SK-N-DZ (cell line): ENCODE results near the gene GHDC.
"Not testable (repeated sequence)": the region's sequence is repeated elsewhere in the genome, so short reads cannot be mapped to it uniquely, and the experiment has no call there.

Source experiments
- DNase-seq: peaks from one replicate; pipeline ENCODE4 v3.0.0-alpha.2; 2015; ENCODE audit warnings: low spot score

Gene GHDC

DNA sequence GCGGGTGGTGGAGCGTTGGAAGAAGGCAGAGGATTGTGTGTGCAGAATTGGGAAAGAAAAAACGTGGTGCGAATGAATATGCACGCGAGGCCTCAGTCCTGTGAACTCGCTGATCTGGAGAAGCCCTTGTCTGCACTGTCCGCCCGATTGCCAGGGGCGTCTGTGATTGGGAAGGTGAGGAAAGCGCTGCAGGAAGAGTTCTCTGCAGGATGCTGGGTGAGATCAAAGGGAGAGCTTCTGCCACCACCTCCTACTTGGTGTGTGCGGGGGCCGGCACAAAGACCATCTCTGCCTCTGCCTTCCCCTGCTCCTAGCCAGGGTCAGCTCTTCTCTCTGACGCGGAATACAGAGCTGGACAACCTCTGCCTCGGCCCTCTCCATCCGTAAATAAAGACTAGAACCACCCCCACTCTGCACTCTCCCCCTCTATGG, 38.7 kb downstream of the GHDC start:
- no peak for DNase-seq

- no peak for DNase-seq
Observed at GRCh38 chr17:42153919-42154742, 40.2 kb downstream of the GHDC start.

GRCh38 chr17:42146911-42147607, 47.2 kb downstream of the GHDC start:
- DNase-seq, result no peak

DNA sequence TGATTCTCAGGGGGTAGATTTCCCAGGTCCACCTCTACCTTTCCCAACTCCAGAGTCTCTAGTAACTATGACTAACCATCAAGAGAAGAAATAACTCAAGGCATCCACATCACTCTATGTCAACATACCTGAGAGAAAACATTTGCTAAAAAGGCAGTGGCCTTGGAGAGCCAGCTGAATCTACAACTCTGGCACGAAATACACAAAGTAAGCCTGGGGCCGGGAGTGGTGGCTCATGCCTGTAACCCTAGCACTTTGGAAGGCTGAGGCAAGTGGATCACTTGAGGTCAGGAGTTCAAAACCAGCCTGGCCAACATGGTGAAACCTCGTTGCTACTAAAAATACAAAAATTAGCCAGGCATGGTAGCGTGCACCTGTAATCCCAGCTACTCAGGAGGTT, 51.2 kb downstream of the GHDC start:
- not testable (repeated sequence) for DNase-seq

DNA sequence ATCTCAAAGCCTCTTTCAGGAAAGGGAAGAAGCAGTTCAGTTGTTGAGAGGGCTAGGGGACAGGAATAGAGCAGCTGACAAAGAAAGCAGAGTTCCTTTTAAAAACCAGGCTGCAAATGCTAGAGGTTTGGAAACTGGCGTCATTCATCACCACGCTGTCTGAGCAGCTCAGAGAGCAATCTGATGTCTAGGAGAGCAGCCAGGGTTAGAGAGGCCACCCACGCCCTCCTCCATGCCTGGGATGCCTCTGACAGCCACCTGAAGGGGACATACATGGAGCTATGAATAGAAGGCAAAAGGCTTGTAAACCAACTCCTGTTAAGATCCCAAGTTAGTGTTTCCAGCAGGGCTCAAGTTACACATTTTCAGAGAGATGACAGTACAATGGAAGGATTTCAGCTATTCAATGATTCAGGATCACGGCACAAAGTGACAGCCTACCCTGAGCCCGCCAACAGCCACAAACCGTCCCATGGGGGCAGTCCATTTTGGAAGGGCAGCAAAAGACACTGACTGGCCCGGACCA, 51.9 kb downstream of the GHDC start:
- DNase-seq, result no peak

GRCh38 chr17:42141382-42141781, 52.9 kb downstream of the GHDC start:
- no peak for DNase-seq

DNA sequence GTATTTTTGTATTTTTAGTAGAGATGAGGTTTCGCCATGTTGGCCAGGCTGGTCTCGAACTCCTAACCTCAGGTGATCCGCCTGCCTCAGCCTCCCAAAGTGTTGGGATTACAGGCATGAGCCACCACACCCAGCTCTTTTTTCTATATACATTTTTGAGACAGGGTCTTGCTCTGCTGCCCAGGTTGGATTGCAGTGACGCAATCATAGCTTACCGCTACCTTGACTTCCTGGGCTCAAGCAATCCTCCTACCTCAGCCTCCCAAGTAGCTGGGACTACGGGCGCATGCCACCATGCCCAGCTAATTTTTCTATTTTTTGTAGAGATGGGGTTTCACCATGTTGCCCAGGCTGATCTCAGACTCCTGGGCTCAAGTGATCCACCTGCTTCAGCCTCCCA, 53.6 kb downstream of the GHDC start:
- DNase-seq, result not testable (repeated sequence)
